MM.1S (cell line): ENCODE data around the gene POU2AF3.

ENCODE experiments used
- DNase-seq: peaks from one replicate; pipeline ENCODE4 v3.0.0-alpha.2; 2015
- H2AFZ ChIP-seq: fragments of 300-600 bp; sonication (generic); 2 replicates; pipeline ENCODE4 v1.6.0; 2016; ENCODE audit warnings: antibody characterized with exemption, low read length
- H3F3A ChIP-seq: fragments of 300-600 bp; sonication (generic); 2 replicates; pipeline ENCODE4 v1.6.1; 2016; ENCODE audit warnings: mild to moderate bottlenecking, antibody characterized with exemption, low read length, moderate library complexity, mixed read lengths; ENCODE audit not compliant: insufficient read depth
- H3K27ac ChIP-seq: fragments of 300-600 bp; sonication (generic); 2 replicates; pipeline ENCODE4 v1.5.1; 2016; ENCODE audit warnings: mild to moderate bottlenecking, low read length
- H3K27me3 ChIP-seq: fragments of 300-600 bp; sonication (generic); replicated peaks from 2 replicates; pipeline ENCODE4 v1.6.0; 2016; ENCODE audit warnings: low read length; ENCODE audit not compliant: insufficient read depth
- H3K36me3 ChIP-seq: fragments of 300-600 bp; sonication (generic); replicated peaks from 2 replicates; pipeline ENCODE4 v1.6.1; 2016; ENCODE audit warnings: mild to moderate bottlenecking, low read length, mixed read lengths; ENCODE audit not compliant: insufficient read depth
- H3K4me1 ChIP-seq: fragments of 300-600 bp; sonication (generic); 2 replicates; pipeline ENCODE4 v1.6.1; 2016; ENCODE audit warnings: low read length, mixed read lengths
- H3K4me2 ChIP-seq: fragments of 300-600 bp; sonication (generic); 2 replicates; pipeline ENCODE4 v1.6.0; 2016; ENCODE audit warnings: low read depth, low read length
- H3K4me3 ChIP-seq: fragments of 300-600 bp; sonication (generic); 2 replicates; pipeline ENCODE4 v1.5.1; 2016; ENCODE audit warnings: low read length, mixed read lengths
- H3K79me2 ChIP-seq: fragments of 300-600 bp; sonication (generic); 2 replicates; pipeline ENCODE4 v1.6.1; 2016; ENCODE audit warnings: mixed run types, low read length, mixed read lengths
- H3K9ac ChIP-seq: fragments of 300-600 bp; sonication (generic); 2 replicates; pipeline ENCODE4 v1.6.1; 2016; ENCODE audit warnings: low read length, mixed read lengths
- H3K9me2 ChIP-seq: fragments of 300-600 bp; sonication (generic); replicated peaks from 2 replicates; pipeline ENCODE4 v1.6.1; 2016; ENCODE audit warnings: mild to moderate bottlenecking, low read length, mixed read lengths; ENCODE audit not compliant: insufficient read depth
- H3K9me3 ChIP-seq: fragments of 300-600 bp; sonication (generic); replicated peaks from 2 replicates; pipeline ENCODE4 v1.6.1; 2016; ENCODE audit warnings: mild to moderate bottlenecking, low read length, mixed read lengths; ENCODE audit not compliant: insufficient read depth
- H4K20me1 ChIP-seq: fragments of 300-600 bp; sonication (generic); 2 replicates; pipeline ENCODE4 v1.6.1; 2016; ENCODE audit warnings: mild to moderate bottlenecking, low read length, moderate library complexity, mixed read lengths; ENCODE audit not compliant: insufficient read depth
- EZH2 ChIP-seq: fragments of 300-600 bp; sonication (generic); optimal IDR thresholded peaks from 2 replicates; pipeline ENCODE3; 2017; ENCODE audit warnings: low read depth, mild to moderate bottlenecking, antibody characterized with exemption, low read length, mixed read lengths
- EZH2phosphoT487 ChIP-seq: fragments of 300-600 bp; sonication (generic); IDR thresholded peaks from 2 replicates; pipeline ENCODE4 v1.6.1; 2018; ENCODE audit warnings: antibody characterized with exemption, low read length
- TF ChIP-seq, protein P1 (sequence below): fragments of 300-600 bp; sonication (generic); IDR thresholded peaks from 2 replicates; pipeline ENCODE4 v1.5.1; 2016; ENCODE audit warnings: antibody characterized with exemption, low read length, mixed read lengths

The POU2AF3 gene

DNA sequence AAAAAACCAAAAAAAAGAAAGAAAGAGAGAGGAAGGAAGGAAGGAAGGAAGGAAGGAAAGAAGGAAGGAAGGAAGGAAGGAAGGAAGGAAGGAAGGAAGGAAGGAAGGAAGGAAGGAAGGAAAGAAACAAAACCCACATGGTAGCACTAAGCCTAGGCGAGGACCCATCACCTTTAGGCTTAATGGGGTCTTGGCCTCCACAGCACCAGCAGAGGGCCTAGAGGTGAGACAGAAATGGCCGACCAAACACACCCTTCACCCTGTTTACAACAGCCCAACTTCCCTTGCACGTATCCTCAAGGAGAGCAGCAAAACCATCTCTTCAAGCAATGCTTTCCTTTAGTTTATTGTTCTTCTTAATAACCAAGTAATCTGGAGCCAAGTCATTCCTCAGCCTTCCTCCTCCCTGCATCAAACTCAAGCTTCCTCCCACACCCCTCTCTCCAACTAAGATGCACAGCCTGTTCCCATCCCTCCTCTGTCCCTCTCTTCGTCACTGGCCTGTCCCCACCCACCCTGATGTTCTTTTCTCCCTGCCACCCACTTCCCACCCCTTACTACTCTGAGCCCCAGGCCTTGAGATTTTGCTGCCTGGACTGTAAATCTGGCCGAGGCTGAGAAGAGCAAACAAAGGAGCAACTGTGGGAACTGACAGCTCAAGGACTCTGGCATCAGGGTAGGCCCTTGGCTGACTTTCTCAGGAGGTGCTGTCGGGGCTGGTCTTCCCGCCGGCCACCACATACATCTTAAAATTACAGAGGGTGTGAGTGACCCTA lies 54.8 kb downstream of the POU2AF3 start:
- Histone ChIP-seq H3K9ac (no peak overlapping the region), H3K9me2 (no peaks in the 10 kb centered on the region), H3K36me3 (peaks cover 23% of the 10 kb centered on the region), H2AFZ (no peak overlapping the region), H3K4me3 (no peak overlapping the region), H3K4me1 (no peaks in the 10 kb centered on the region), H3K4me2 (no peak overlapping the region), H3K9me3 (no peaks in the 10 kb centered on the region), H4K20me1 (no peaks in the 10 kb centered on the region), H3K79me2 (peaks cover 26% of the 10 kb centered on the region), H3K27me3 (no peaks in the 10 kb centered on the region), H3K27ac (no peak overlapping the region), H3F3A (peaks cover 31% of the 10 kb centered on the region)
- TF ChIP-seq, protein P1, sequence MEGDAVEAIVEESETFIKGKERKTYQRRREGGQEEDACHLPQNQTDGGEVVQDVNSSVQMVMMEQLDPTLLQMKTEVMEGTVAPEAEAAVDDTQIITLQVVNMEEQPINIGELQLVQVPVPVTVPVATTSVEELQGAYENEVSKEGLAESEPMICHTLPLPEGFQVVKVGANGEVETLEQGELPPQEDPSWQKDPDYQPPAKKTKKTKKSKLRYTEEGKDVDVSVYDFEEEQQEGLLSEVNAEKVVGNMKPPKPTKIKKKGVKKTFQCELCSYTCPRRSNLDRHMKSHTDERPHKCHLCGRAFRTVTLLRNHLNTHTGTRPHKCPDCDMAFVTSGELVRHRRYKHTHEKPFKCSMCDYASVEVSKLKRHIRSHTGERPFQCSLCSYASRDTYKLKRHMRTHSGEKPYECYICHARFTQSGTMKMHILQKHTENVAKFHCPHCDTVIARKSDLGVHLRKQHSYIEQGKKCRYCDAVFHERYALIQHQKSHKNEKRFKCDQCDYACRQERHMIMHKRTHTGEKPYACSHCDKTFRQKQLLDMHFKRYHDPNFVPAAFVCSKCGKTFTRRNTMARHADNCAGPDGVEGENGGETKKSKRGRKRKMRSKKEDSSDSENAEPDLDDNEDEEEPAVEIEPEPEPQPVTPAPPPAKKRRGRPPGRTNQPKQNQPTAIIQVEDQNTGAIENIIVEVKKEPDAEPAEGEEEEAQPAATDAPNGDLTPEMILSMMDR = no peak
- TF ChIP-seq EZH2 (no peak), EZH2phosphoT487 (no peak)
- DNase-seq = no peak

DNA sequence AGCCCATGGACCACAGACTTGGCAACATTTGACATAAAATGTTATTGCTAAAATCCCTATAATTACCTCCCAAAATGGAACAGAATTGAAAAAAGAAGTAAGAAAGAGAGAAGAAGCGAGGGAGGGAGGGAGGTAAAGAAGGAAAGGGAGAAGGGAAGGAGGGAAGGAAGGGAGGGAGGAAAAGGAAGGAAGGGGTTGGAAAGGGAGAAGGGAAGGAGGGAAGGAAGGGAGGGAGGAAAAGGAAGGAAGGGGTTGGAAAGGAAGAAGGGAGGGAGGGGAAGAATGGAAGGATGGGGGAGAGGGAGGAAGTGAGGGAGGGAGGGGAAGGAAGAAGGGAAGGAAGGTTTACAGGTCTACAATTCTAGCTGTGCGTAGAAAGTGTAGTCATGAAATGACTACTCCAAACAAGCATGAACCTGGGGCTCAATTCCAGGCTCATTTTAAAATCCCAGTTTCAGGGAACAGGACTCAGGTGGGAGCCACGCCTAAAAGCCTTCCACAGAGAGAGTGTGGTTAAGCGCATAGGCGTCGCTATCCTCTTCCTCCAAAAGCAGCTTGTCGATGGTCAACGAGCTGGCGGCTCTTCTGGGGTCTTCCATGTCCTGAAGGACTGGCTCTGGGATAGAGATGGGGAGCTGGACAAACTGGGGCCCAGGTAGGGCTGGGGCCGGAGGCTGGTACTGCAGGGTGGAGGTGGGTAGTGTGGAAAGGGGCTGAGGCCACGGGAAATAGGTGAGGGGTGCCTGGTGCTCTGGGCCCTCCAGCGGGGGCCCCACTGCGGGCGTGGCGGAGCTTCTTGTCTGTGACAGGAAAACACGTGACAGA lies 55.6 kb downstream of the POU2AF3 start:
- Histone ChIP-seq H3K4me2 (no peak overlapping the region), H3K79me2 (peaks cover 35% of the 10 kb centered on the region), H4K20me1 (no peaks in the 10 kb centered on the region), H3K9ac (no peak overlapping the region), H3K4me3 (no peak overlapping the region), H3K27me3 (no peaks in the 10 kb centered on the region), H3K27ac (no peak overlapping the region), H3K9me2 (no peaks in the 10 kb centered on the region), H3F3A (peaks cover 32% of the 10 kb centered on the region), H2AFZ (no peak overlapping the region), H3K36me3 (peaks cover 25% of the 10 kb centered on the region), H3K4me1 (no peaks in the 10 kb centered on the region), H3K9me3 (no peaks in the 10 kb centered on the region)
- no peak for DNase-seq
- TF ChIP-seq EZH2 (no peak), EZH2phosphoT487 (no peak)
- TF ChIP-seq, protein P1 = no peak

DNA sequence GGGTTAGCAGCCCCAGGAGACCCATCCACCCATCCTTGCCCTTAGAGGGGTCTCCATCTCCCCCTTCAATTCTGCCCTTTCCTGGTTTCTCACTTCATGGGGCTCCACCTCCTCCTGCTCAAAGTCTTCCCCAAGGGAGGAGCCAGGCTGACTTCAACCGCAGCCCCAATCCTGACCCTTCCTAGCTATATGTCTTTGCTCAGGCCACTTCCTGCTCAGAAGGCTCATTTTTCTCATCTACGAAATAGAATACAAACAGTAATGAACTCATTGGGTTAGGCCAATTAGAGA lies 56.2 kb downstream of the POU2AF3 start:
- H3K4me2 ChIP-seq = no peak overlapping the region

More for the DNA sequence above, 56.2 kb downstream of the POU2AF3 start:
- Histone ChIP-seq H3K9ac (no peak overlapping the region), H3K27ac (no peak overlapping the region), H3K9me2 (no peaks in the 10 kb centered on the region), H3K4me1 (no peaks in the 10 kb centered on the region), H3F3A (peaks cover 35% of the 10 kb centered on the region), H3K36me3 (peaks cover 25% of the 10 kb centered on the region), H4K20me1 (no peaks in the 10 kb centered on the region), H3K27me3 (no peaks in the 10 kb centered on the region), H3K9me3 (no peaks in the 10 kb centered on the region), H3K79me2 (peaks cover 40% of the 10 kb centered on the region), H2AFZ (no peak overlapping the region), H3K4me3 (no peak overlapping the region)
- TF ChIP-seq EZH2 (no peak), EZH2phosphoT487 (no peak)
- TF ChIP-seq, protein P1 = no peak
- DNase-seq = no peak
